SK-N-SH (cell line): ENCODE data around the gene LRTM2. TPM values are rescaled to one million over a fixed set of nuclear protein-coding genes. Genes with fewer than 3 reads are reported as not detected.

Source experiments
- CTCF ChIA-PET: fragments of 300-600, 350-600 bp; formaldehyde crosslinking; extraction: SDS; loops from one replicate; lab custom pipeline; 2021; lab: Yijun Ruan, JAX
- POLR2A ChIA-PET: fragments of 350-600 bp; sonication (Branson Sonifier 250); formaldehyde crosslinking; extraction: SDS; loops from one replicate; lab custom pipeline; 2020; ENCODE audit warnings: antibody characterized with exemption, inconsistent platforms; lab: Yijun Ruan, JAX
- DNase-seq: peaks from one replicate; pipeline ENCODE4 v3.0.0; 2012
- H2AFZ ChIP-seq: fragments of 200-600 bp; sonication (generic); 2 replicates; pipeline ENCODE4 v1.8.1; 2016; ENCODE audit warnings: antibody characterized with exemption, mild to moderate bottlenecking, low read depth
- H3F3A ChIP-seq: fragments of 200-600 bp; sonication (generic); replicated peaks from 2 replicates; pipeline ENCODE3; 2016; ENCODE audit warnings: antibody characterized with exemption, mild to moderate bottlenecking; ENCODE audit not compliant: insufficient read depth
- H3K27ac ChIP-seq, 2 experiments: fragments of 200-500 bp in 1 of 2; fragments of 200-600 bp in 1 of 2; sonication (Bioruptor generic) in 1 of 2; sonication (generic), shearing (Covaris generic) in 1 of 2; 2 replicates each; pipeline versions ENCODE4 v1.5.1 to v1.6.1; 2014 to 2016; ENCODE audit warnings: low read depth in 2 of 2, inconsistent platforms in 1 of 2, low read length in 1 of 2, mild to moderate bottlenecking in 1 of 2, mixed read lengths in 1 of 2
- H3K27me3 ChIP-seq: fragments of 200-600 bp; sonication (generic), shearing (Covaris generic); 2 replicates; pipeline ENCODE4 v1.6.1; 2016; ENCODE audit warnings: mixed run types; ENCODE audit not compliant: insufficient read depth
- H3K36me3 ChIP-seq, 2 experiments: fragments of 200-500 bp in 1 of 2; fragments of 200-600 bp in 1 of 2; sonication (Bioruptor generic) in 1 of 2; sonication (generic) in 1 of 2; replicated peaks in 1 of 2; 2 replicates each; pipeline versions ENCODE3 to v1.5.1; 2014 to 2016; ENCODE audit warnings: low read length in 1 of 2, mild to moderate bottlenecking in 1 of 2; ENCODE audit not compliant: insufficient read depth in 2 of 2, control insufficient read depth in 1 of 2
- H3K4me1 ChIP-seq, 2 experiments: fragments of 200-500 bp in 1 of 2; fragments of 200-600 bp in 1 of 2; sonication (Bioruptor generic) in 1 of 2; sonication (generic), shearing (Covaris generic) in 1 of 2; 2 replicates each; pipeline versions ENCODE4 v1.5.1 to v1.6.1; 2014 to 2016; ENCODE audit warnings: low read depth in 1 of 2, low read length in 1 of 2, mixed run types in 1 of 2; ENCODE audit not compliant: insufficient read depth in 2 of 2, control insufficient read depth in 1 of 2
- H3K4me2 ChIP-seq: fragments of 200-600 bp; sonication (generic), shearing (Covaris generic); 2 replicates; pipeline ENCODE4 v1.6.1; 2017; ENCODE audit warnings: mixed run types
- H3K4me3 ChIP-seq, 2 experiments: fragments of 200-500 bp in 1 of 2; fragments of 200-600 bp in 1 of 2; sonication (Bioruptor generic) in 1 of 2; sonication (generic), shearing (Covaris generic) in 1 of 2; 2 replicates each; pipeline versions ENCODE4 v1.5.1 to v1.8.1; 2014 to 2016; ENCODE audit warnings: low read depth in 2 of 2, inconsistent platforms in 1 of 2, low read length in 1 of 2, mild to moderate bottlenecking in 1 of 2, mixed read lengths in 1 of 2, moderate library complexity in 1 of 2
- H3K79me2 ChIP-seq: fragments of 200-600 bp; sonication (generic); 2 replicates; pipeline ENCODE4 v1.8.1; 2017; ENCODE audit warnings: mild to moderate bottlenecking; ENCODE audit not compliant: insufficient read depth
- H3K9ac ChIP-seq: fragments of 200-600 bp; sonication (generic); 2 replicates; pipeline ENCODE4 v1.6.1; 2017; ENCODE audit warnings: mixed run types
- H3K9me2 ChIP-seq: fragments of 200-600 bp; sonication (generic); 2 replicates; pipeline ENCODE4 v1.6.1; 2017; ENCODE audit warnings: mixed run types
- H3K9me3 ChIP-seq: fragments of 200-600 bp; sonication (generic); 2 replicates; pipeline ENCODE4 v1.6.1; 2017; ENCODE audit warnings: mixed run types, mild to moderate bottlenecking, moderate library complexity
- H4K20me1 ChIP-seq: fragments of 200-600 bp; sonication (generic); 2 replicates; pipeline ENCODE4 v1.6.1; 2017; ENCODE audit warnings: mild to moderate bottlenecking, mixed run types; ENCODE audit not compliant: insufficient read depth
- ELF1 ChIP-seq: IDR thresholded peaks from 2 replicates; pipeline ENCODE4 v1.4.0; 2012
- GABPA ChIP-seq: IDR thresholded peaks from 2 replicates; pipeline ENCODE4 v1.4.0; 2012; ENCODE audit warnings: low read depth, mild to moderate bottlenecking
- GATA2 ChIP-seq: sonication (generic); formaldehyde crosslinking; IDR thresholded peaks from 2 replicates; pipeline ENCODE4 v1.5.0; 2020; ENCODE audit warnings: mild to moderate bottlenecking, missing genetic modification reagents
- JUND ChIP-seq: IDR thresholded peaks from 2 replicates; pipeline ENCODE4 v1.4.0; 2012
- MAX ChIP-seq: IDR thresholded peaks from 2 replicates; pipeline ENCODE4 v1.4.0; 2012; ENCODE audit warnings: low read depth
- SMC3 ChIP-seq: IDR thresholded peaks from 2 replicates; pipeline ENCODE4 v1.6.1; 2012; ENCODE audit warnings: low read depth, low read length, improper control_type of control experiment
- TAF1 ChIP-seq: IDR thresholded peaks from 2 replicates; pipeline ENCODE4 v1.6.1; 2012; ENCODE audit warnings: low read depth, mild to moderate bottlenecking, low read length, moderate library complexity, borderline replicate concordance
- WGBS: methylation state at CpG from one replicate; pipeline ENCODE4 v1.1.6; 2017; ENCODE audit warnings: low lambda C conversion rate; 5-methylcytosine and 5-hydroxymethylcytosine counted together
- polyA plus RNA-seq, 3 experiments: library from polyadenylated mRNA; depleted of rRNA; stranded (reverse); fragments of >200 nt; gene quantifications; 2 replicates each; pipeline ENCODE4 v1.2.3, GENCODE V29; 2012
- TF ChIP-seq, protein P1 (sequence below): IDR thresholded peaks from 2 replicates; pipeline ENCODE4 v1.4.0; 2012; ENCODE audit warnings: low read depth, borderline replicate concordance
- TF ChIP-seq, protein P2 (sequence below): IDR thresholded peaks from 2 replicates; pipeline ENCODE4 v1.6.1; 2012; ENCODE audit warnings: mild to moderate bottlenecking, low read depth, low read length, moderate library complexity
- TF ChIP-seq, protein P3 (sequence below): fragments of 150-350 bp; IDR thresholded peaks from 2 replicates; pipeline ENCODE4 v1.6.1; 2016; ENCODE audit warnings: mild to moderate bottlenecking, low read depth, low read length
- TF ChIP-seq, protein P4 (sequence below): fragments of 150-350 bp; IDR thresholded peaks from 2 replicates; pipeline ENCODE4 v1.6.1; 2017; ENCODE audit warnings: antibody characterized with exemption, low read length, low read depth, borderline replicate concordance

Gene LRTM2
- polyA plus RNA-seq, 1 of the 3 experiments (the other 2 are of a cell fraction), result not detected

- POLR2A ChIA-PET, result no interaction called here
- Histone ChIP-seq H3K27me3 (peaks cover 10% of the 10 kb centered on the region; the same call in 1 of the 2 replicates), H3K9me3 (no peaks in the 10 kb centered on the region), H4K20me1 (no peaks in the 10 kb centered on the region), H2AFZ (no peak overlapping the region), H3K4me3 (no peak overlapping the region), H3F3A (no peaks in the 10 kb centered on the region), H3K9ac (no peak overlapping the region), H3K4me2 (no peak overlapping the region)
- CTCF ChIA-PET, result interaction anchor here (0.6 to 1.7 kb wide), 3 partner anchors 9 to 564 kb away, joined by 3 to 6 read pairs (median 3); no protein-coding TSS in a partner anchor
- TF ChIP-seq, protein P1, sequence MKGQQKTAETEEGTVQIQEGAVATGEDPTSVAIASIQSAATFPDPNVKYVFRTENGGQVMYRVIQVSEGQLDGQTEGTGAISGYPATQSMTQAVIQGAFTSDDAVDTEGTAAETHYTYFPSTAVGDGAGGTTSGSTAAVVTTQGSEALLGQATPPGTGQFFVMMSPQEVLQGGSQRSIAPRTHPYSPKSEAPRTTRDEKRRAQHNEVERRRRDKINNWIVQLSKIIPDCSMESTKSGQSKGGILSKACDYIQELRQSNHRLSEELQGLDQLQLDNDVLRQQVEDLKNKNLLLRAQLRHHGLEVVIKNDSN, result no peak
- TF ChIP-seq SMC3 (no peak), GATA2 (CRISPR knock-in tag) (no peak), MAX (no peak), JUND (no peak)
- TF ChIP-seq, protein P2, sequence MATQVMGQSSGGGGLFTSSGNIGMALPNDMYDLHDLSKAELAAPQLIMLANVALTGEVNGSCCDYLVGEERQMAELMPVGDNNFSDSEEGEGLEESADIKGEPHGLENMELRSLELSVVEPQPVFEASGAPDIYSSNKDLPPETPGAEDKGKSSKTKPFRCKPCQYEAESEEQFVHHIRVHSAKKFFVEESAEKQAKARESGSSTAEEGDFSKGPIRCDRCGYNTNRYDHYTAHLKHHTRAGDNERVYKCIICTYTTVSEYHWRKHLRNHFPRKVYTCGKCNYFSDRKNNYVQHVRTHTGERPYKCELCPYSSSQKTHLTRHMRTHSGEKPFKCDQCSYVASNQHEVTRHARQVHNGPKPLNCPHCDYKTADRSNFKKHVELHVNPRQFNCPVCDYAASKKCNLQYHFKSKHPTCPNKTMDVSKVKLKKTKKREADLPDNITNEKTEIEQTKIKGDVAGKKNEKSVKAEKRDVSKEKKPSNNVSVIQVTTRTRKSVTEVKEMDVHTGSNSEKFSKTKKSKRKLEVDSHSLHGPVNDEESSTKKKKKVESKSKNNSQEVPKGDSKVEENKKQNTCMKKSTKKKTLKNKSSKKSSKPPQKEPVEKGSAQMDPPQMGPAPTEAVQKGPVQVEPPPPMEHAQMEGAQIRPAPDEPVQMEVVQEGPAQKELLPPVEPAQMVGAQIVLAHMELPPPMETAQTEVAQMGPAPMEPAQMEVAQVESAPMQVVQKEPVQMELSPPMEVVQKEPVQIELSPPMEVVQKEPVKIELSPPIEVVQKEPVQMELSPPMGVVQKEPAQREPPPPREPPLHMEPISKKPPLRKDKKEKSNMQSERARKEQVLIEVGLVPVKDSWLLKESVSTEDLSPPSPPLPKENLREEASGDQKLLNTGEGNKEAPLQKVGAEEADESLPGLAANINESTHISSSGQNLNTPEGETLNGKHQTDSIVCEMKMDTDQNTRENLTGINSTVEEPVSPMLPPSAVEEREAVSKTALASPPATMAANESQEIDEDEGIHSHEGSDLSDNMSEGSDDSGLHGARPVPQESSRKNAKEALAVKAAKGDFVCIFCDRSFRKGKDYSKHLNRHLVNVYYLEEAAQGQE, result no peak
- TF ChIP-seq, protein P3, sequence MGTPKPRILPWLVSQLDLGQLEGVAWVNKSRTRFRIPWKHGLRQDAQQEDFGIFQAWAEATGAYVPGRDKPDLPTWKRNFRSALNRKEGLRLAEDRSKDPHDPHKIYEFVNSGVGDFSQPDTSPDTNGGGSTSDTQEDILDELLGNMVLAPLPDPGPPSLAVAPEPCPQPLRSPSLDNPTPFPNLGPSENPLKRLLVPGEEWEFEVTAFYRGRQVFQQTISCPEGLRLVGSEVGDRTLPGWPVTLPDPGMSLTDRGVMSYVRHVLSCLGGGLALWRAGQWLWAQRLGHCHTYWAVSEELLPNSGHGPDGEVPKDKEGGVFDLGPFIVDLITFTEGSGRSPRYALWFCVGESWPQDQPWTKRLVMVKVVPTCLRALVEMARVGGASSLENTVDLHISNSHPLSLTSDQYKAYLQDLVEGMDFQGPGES, result no peak
- TF ChIP-seq, all 33 proteins: peak for 0
- WGBS, result 73% methylated on average over 7 of the region's 10 CpGs
- no peak for DNase-seq
- Histone ChIP-seq H3K4me1 (peaks cover 0 to 5% of the 10 kb centered on the region in 2 experiments; a peak in 1 of 4 replicates), H3K79me2 (no peaks in the 10 kb centered on the region), H3K9me2 (no peaks in the 10 kb centered on the region), H3K27ac (no peak overlapping the region), H3K36me3 (no peaks in the 10 kb centered on the region)
Measured at GRCh38 chr12:1810931-1811280, 9.5 kb upstream of the LRTM2 start.

DNA sequence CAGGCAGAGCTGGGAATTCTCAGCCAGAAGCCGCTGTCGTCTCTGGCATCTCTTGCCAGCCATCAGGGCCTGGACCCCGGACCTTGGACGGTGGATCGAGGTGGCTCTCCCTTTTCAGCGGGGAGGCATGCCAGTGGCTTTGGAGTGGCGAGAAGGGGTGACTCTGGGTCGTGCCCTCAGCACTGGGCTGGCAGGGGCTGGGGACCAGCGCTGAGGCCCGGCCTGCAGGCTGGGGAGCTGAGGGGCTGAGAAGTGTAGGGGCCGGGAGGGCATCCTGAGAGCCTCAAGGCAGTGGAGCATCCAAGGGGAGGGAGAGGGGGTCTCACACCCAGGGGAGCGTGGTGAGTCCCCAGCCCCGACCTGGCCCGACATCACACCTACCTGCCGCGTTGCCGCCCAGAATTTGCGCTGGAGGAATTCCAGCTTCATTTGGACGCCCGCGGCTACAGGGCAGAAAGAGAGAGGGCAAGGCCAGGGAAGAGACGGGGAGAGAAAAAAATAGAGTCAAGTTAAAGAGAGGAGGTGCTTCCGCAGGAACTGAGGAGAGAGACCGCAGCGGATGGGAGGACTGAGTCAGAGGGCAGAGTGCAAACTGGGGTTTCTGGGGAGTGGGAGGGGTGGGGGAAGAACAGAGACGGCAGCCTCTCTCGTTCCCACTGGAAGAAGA lies 9.0 kb upstream of the LRTM2 start:
- H3K27ac ChIP-seq, result no peak overlapping the region
- no peaks in the 10 kb centered on the region for H3K9me3 ChIP-seq
- H3K79me2 ChIP-seq, result no peaks in the 10 kb centered on the region
- no peak overlapping the region for H3K4me3 ChIP-seq
- ChIA-PET POLR2A (no interaction called here), CTCF (interaction anchor here (0.6 to 1.7 kb wide), 5 partner anchors 10 to 564 kb away, joined by 3 to 6 read pairs (median 3); no protein-coding TSS in a partner anchor)
- no peak overlapping the region for H3K4me2 ChIP-seq
- no peaks in the 10 kb centered on the region for H3K9me2 ChIP-seq
- DNase-seq, result no peak
- peaks cover 0 to 7% of the 10 kb centered on the region in 2 experiments; a peak in 1 of 4 replicates for H3K4me1 ChIP-seq
- no peaks in the 10 kb centered on the region for H3F3A ChIP-seq
- no peaks in the 10 kb centered on the region for H4K20me1 ChIP-seq
- peaks cover 10% of the 10 kb centered on the region; the same call in 1 of the 2 replicates for H3K27me3 ChIP-seq
- 86% methylated on average over 23 of the region's 27 CpGs for WGBS
- H3K9ac ChIP-seq, result no peak overlapping the region
- TF ChIP-seq MAX (no peak), SMC3 (no peak), ELF1 (no peak), TAF1 (no peak), GABPA (no peak)
- TF ChIP-seq, protein P4, sequence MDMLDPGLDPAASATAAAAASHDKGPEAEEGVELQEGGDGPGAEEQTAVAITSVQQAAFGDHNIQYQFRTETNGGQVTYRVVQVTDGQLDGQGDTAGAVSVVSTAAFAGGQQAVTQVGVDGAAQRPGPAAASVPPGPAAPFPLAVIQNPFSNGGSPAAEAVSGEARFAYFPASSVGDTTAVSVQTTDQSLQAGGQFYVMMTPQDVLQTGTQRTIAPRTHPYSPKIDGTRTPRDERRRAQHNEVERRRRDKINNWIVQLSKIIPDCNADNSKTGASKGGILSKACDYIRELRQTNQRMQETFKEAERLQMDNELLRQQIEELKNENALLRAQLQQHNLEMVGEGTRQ, result no peak
- no peaks in the 10 kb centered on the region for H3K36me3 ChIP-seq
- H2AFZ ChIP-seq, result no peak overlapping the region
